A204.1 (cell line): ENCODE measurements around the gene ERP27.

Experiments
- FAIRE-seq: peaks from 2 replicates; lab custom pipeline; 2012; peaks lifted over from hg19 to GRCh38; lab: Jason Lieb, UNC

The ERP27 gene

DNA sequence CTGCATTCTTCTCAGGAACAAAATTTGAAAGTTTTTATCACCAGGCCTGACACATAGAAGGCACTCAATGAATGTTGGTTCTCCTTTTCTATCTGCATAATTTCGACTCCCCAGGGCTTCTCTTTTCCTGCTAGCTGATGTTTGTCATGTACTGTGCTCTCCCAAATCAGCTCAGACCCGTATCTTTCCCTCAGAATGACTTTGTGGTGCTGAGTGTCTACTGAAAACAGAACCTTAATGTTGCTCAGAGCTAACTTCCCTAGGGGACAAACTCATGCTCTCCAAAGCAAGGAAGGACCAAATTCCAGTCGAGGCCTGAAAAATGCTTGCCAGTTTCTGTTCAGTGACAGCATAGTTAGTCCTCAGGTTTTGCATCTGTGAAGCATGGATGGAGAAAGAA lies 21.1 kb upstream of the ERP27 start:
- FAIRE-seq, result no peak

DNA sequence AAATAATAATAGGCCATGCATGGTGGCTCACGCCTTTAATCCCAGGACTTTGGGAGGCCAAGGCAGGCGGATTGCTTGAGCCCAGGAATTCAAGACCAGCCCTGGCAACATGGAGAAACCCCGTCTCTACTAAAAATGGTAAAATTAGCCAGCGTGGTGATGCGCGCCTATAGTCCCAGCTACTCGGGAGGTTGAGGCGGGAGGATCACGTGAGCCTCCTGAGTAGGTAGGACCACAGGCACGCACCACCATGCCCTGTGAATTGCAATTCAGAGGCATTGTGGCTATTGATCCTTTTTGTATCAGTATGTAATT lies 20.7 kb upstream of the ERP27 start:
- no peak for FAIRE-seq

DNA sequence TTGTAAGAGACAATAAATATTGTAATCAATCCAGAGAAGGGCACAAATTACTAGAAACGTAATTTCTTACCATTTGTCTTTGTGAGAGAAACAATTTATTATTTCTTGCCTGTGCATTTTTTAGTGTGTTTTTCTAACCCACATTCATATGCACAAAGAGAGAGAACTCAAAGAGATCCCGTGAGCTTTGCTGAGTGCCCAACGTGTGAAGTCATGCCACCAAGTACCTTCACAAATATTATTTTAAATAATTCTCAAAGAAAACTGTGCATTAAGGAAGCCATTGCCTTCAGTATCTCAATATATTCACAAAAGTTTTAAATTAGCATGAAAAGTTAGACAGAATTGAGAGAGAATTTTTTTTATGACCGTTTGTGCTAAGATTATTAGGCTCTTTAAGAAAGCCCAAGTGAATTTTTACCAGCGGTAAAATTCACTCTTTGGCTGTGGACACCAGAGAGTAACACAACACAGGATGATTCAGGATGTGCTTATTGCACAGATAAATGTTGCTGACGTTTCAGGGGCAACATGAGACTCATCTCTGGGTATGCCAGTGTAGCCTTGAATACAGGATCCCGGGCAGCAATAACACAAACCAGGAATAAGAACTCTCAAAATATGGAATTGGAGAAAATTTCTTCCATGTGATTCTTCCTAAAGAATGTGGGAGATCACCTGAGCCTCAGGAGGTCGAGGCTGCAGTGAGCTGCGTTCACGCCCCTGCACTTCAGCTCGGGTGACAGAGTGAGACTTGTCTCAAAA lies 20.2 kb upstream of the ERP27 start:
- no peak for FAIRE-seq

- FAIRE-seq, result no peak
Measured at GRCh38 chr12:14957551-14958168, 19.3 kb upstream of the ERP27 start.

DNA sequence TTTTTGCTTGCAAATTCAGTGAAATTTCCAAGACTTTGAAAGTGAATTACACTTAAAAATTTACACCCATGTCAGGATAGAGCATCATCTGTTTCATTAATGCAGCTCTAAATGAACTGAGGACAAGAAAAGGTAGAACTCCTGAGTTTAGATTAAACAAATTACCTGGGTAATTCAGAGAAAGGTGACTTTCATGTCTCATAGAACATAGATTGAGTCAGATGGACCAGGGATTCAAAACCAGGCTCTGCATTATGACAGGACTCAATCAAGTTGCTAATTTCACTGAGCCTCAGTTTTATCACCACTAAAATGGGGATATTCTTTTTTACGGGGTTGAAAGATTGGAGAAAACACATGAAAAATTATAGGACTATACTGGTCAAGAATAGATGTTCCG lies 18.6 kb upstream of the ERP27 start:
- FAIRE-seq, result no peak

DNA sequence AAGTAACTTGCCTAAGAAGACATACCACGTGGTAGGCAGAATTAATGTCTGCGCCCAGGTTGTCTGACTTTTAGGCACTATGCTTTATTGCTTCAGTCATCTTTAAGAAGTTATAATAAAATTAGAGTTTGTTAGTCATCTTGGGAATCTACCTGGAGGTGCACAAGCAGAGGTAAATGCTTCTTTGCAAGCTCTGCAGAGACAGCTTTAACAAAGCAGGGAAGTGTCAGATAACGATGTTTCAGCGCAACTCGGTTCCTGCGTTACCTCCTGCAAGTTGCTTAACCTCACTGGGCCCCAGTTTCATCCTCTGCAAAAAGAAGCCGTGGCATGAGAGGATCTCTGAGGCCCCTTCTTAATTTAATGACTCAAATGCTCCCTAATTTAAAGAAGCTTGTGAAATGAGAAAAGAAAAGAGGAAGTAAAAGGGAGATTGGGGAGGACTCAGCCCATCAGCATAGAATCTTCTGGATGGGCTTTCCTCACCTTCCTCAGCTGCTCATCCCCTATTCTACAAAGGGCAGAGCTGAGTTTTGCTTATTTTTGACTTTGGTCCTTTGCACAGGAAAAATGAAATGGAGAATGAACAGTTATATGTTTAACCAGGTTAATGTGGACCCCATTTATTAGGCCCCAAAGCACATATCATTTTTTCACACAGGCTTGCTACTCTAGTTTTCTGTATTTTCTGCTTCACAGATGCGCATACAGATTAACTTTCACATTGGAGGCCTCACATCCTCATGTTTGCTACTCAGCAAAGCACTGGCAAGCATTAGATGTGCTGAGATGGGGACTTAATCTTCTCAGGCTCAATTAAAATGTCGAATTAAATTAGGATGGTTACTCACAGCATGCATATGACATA lies 17.9 kb upstream of the ERP27 start:
- FAIRE-seq, result no peak

DNA sequence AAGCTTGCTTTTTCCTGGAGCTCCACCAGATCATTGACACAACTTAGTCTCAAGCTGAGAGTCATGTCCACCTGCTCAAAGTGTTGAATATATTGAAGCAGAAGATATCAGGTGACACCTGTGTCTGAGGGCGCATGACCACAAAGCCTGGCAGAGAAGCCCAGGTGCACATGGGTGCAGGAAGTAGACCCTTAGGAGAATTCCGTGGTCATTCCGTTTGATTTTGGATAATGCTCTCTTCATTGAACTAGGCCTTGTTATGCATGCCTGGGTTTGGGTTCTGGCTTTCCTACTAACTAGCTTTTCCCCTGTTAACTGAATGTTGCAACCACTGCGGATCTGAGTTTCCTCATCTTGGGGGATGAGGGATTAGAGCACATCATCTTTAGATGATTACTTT lies 15.9 kb upstream of the ERP27 start:
- FAIRE-seq, result no peak

DNA sequence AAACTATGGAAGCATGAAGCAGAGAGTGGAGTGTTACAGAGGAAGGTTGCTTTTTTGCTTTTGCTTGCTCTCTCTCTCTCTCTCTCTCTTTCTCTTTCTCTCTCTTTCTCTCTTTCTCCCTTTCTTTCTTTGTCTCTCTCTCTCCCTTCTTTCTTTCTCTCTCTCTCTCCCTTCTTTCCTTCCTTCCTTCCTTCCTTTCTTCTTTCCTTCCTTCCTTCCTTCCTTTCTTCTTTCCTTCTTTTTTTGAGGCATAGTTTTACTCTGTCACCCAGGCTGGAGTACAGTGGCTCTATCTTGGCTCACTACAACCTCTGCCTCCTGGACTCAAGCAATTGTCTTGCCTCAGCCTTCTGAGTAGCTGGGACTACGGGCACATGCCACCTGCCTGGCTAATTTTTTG lies 15.4 kb upstream of the ERP27 start:
- FAIRE-seq, result no peak

- no peak for FAIRE-seq
Measured at GRCh38 chr12:14952299-14952921, 14.1 kb upstream of the ERP27 start.

DNA sequence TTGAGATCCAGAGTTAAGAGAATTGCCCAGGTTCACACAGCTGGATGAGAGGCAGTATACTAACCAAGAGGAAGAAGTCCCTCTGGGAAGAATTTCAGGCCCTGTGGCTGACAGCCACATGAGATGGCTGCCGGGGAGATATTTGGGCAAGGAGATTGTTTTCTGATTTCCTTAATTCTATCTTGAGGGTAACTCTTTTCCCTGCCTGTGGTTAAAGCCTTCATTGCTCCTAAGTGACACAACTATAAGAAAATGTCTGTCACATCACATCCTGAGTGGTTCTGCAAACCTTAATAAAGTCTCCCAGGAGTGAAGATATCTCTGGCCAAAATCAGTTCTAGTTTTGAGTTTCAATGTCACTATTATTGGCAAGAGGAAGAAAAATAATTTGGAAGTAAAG lies 13.5 kb upstream of the ERP27 start:
- FAIRE-seq, result no peak

GRCh38 chr12:14950982-14951746 lies 12.8 kb upstream of the ERP27 start:
- FAIRE-seq, result no peak

- FAIRE-seq, result no peak
Measured at GRCh38 chr12:14950421-14950820, 12.1 kb upstream of the ERP27 start.

DNA sequence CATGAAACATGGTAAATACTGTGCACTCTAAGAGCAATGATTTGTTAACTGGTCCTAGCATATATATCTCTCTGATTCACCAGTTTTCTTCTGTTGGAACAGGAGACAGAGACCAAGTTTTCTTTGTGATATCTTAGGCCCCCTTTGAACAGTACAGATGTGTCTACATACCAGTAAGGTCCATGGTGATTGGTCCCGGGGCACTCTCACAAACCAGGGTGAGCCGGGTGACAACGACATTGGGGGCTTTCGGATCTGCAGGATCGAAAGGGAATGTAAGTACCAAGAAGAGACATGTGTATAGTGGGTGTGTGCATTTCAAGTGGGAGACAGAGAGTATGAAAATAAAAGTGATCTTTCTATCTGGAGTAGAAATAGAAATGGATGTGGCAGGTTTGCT lies 11.3 kb upstream of the ERP27 start:
- FAIRE-seq, result no peak

- no peak for FAIRE-seq
Measured at GRCh38 chr12:14948672-14949071, 10.3 kb upstream of the ERP27 start.

- FAIRE-seq, result no peak
Measured at GRCh38 chr12:14946861-14947260, 8.5 kb upstream of the ERP27 start.

GRCh38 chr12:14946162-14946561 lies 7.8 kb upstream of the ERP27 start:
- no peak for FAIRE-seq

DNA sequence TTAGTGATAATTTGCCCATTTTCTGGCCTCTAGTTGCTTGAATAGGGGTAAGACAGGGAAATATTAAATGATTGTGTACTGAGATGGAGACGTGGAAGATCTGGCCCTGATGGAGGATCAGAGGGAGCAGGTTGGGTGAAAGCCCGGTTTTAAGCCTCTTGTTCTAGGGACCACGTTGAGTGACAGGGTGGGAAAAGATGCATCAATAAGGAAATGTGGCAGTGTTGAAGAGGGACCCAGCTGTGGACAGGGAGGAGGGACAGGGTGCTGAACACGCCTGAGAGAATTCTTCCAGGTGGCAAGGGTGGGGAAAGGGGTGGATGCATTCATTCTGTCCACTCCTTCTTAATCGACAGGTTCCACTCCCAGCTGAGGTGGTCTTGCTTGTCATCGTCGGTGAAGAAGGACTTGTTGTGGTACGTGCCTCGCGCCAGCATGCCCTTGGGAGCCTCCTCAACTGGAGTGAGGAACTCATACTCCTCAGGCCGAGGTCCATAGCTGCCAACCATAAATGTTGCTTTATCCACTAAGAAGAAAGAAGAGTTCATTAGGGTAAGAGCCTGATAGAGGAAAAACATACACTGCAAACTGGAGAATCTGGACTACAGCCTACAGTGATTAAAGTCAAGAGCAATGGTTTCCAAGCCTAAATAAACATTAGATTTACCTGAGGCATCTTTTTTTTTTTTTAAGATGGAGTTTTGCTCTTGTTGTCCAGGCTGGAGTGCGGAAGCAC lies 4.0 kb upstream of the ERP27 start:
- no peak for FAIRE-seq

- FAIRE-seq, result no peak
Measured at GRCh38 chr12:14941369-14941768, 3.0 kb upstream of the ERP27 start.

DNA sequence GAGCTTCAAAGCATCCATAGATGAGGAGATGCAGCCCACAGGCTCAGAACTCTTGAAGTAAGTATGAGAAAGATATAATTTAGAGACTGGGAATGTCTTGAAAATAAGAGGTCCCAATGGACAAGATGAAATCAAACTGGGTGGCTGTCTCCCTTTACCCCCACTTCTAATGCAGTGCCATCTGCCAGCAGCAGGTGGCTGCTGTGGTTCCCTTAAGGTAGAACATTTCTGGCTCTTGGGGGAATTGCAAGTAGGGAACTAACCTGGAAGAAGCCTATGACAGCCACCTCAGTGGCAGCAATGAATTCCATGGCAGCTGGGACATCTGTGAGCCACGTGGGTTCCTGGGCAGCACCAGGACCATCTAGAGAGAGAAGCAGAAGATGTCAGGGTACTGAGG lies 648 bp downstream of the ERP27 start:
- FAIRE-seq, result no peak

- no peak for FAIRE-seq
Measured at GRCh38 chr12:14937014-14937413, 1.3 kb downstream of the ERP27 start.

GRCh38 chr12:14936224-14936861 lies 2.0 kb downstream of the ERP27 start:
- no peak for FAIRE-seq
